HepG2 (cell line): ENCODE measurements around the gene KCNAB2. TPM values are rescaled to one million over a fixed set of nuclear protein-coding genes. Genes with fewer than 3 reads are reported as not detected.

Experiments
- BRF2 ChIP-seq: sonication (generic); formaldehyde crosslinking; IDR thresholded peaks from 2 replicates; pipeline ENCODE4 v1.8.1; 2022; ENCODE audit warnings: mild to moderate bottlenecking, missing genetic modification reagents
- CBX2 ChIP-seq, 2 experiments: fragments of 200-600 bp in 1 of 2; sonication (generic); formaldehyde crosslinking in 1 of 2; IDR thresholded peaks; 2 replicates each; pipeline versions ENCODE4 v1.7.0 to v1.8.1; 2018 to 2022; ENCODE audit warnings: low read depth in 2 of 2, low read length in 1 of 2, mild to moderate bottlenecking in 1 of 2, missing genetic modification reagents in 1 of 2
- ELF4 ChIP-seq: sonication (generic); formaldehyde crosslinking; IDR thresholded peaks from 2 replicates; pipeline ENCODE4 v1.5.0; 2020; ENCODE audit warnings: missing genetic modification reagents, mild to moderate bottlenecking, moderate library complexity, borderline replicate concordance
- FOSL1 ChIP-seq: sonication (generic); formaldehyde crosslinking; IDR thresholded peaks from 2 replicates; pipeline ENCODE4 v1.9.0; 2021; ENCODE audit warnings: missing genetic modification reagents, borderline replicate concordance
- FOXM1 ChIP-seq: sonication (generic); formaldehyde crosslinking; IDR thresholded peaks from 2 replicates; pipeline ENCODE4 v1.5.0; 2020; ENCODE audit warnings: missing genetic modification reagents
- KLF12 ChIP-seq: sonication (generic); formaldehyde crosslinking; IDR thresholded peaks from 2 replicates; pipeline ENCODE4 v1.4.0; 2020; ENCODE audit warnings: missing genetic modification reagents, borderline replicate concordance
- POLR2AphosphoS2 ChIP-seq: IDR thresholded peaks from 2 replicates; pipeline ENCODE4 v1.6.1; 2011; ENCODE audit warnings: low read depth, low read length, improper control_type of control experiment
- PREB ChIP-seq: sonication (generic); formaldehyde crosslinking; IDR thresholded peaks from 2 replicates; pipeline ENCODE4 v1.4.0; 2020; ENCODE audit warnings: missing genetic modification reagents
- TP53 ChIP-seq: sonication (generic); formaldehyde crosslinking; conservative IDR thresholded peaks from 2 replicates; pipeline ENCODE4 v1.4.0; 2020; ENCODE audit warnings: missing genetic modification reagents
- ZNF318 ChIP-seq: sonication (generic); formaldehyde crosslinking; IDR thresholded peaks from 2 replicates; pipeline ENCODE4 v1.4.0; 2020; ENCODE audit warnings: mild to moderate bottlenecking, missing genetic modification reagents
- polyA plus RNA-seq, 8 experiments: library from polyadenylated mRNA; depleted of rRNA in 3 of 8; stranded (reverse) in 7 of 8; unstranded in 1 of 8; fragments of >200 nt; fragmentation: Illumina TruSeq in 4 of 8; extraction: Trizol in 4 of 8; gene quantifications; 2 replicates each; pipeline versions ENCODE4 v1.2.1 to v1.2.3, GENCODE V29; 2011 to 2016; ENCODE audit warnings: low read depth in 4 of 8, missing spikeins in 1 of 8, mixed read lengths in 1 of 8; ENCODE audit not compliant: insufficient read depth in 1 of 8
- total RNA-seq, 5 experiments: library from RNA; depleted of rRNA; stranded (reverse); fragments of >200 nt; fragmentation: Illumina TruSeq; extraction: Trizol; gene quantifications; 2 replicates each; pipeline ENCODE4 v1.2.3, GENCODE V29; 2016; ENCODE audit warnings: low read depth in 1 of 5
- TF ChIP-seq, protein P1 (sequence below): sonication (generic); formaldehyde crosslinking; IDR thresholded peaks from 2 replicates; pipeline ENCODE4 v1.4.0; 2020; ENCODE audit warnings: mild to moderate bottlenecking, low read depth, missing genetic modification reagents
- TF ChIP-seq, protein P2 (sequence below): sonication (generic); formaldehyde crosslinking; IDR thresholded peaks from 2 replicates; pipeline ENCODE4 v1.9.0; 2021; ENCODE audit warnings: missing genetic modification reagents, borderline replicate concordance

KCNAB2 gene
- total and polyA plus RNA-seq, 2 of the 13 experiments (the other 11 are each of a cell fraction or from before 2014, with no cell fraction given): 6.2 to 8.8 TPM

GRCh38 chr1:6026095-6026809, 19.4 kb upstream of the KCNAB2 start (continued):
- TF ChIP-seq KLF12 (CRISPR knock-in tag): 0 out of 2 replicates have a peak, but pooled peaks have one; percentile 79
- TF ChIP-seq, protein P1, sequence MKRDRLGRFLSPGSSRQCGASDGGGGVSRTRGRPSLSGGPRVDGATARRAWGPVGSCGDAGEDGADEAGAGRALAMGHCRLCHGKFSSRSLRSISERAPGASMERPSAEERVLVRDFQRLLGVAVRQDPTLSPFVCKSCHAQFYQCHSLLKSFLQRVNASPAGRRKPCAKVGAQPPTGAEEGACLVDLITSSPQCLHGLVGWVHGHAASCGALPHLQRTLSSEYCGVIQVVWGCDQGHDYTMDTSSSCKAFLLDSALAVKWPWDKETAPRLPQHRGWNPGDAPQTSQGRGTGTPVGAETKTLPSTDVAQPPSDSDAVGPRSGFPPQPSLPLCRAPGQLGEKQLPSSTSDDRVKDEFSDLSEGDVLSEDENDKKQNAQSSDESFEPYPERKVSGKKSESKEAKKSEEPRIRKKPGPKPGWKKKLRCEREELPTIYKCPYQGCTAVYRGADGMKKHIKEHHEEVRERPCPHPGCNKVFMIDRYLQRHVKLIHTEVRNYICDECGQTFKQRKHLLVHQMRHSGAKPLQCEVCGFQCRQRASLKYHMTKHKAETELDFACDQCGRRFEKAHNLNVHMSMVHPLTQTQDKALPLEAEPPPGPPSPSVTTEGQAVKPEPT (CRISPR knock-in tag): no peak
- no peak for TF ChIP-seq POLR2AphosphoS2
- no peak for TF ChIP-seq CBX2 (IDR thresholded peaks at IDR 0.05; ENCODE audit: low read depth, low read length)
- no peak for TF ChIP-seq CBX2 (CRISPR knock-in tag; IDR thresholded peaks at IDR 0.05; ENCODE audit: low read depth)
- TF ChIP-seq FOXM1 (CRISPR knock-in tag): no peak
- TF ChIP-seq FOSL1 (CRISPR knock-in tag): no peak
- TF ChIP-seq ELF4 (CRISPR knock-in tag): no peak
- no peak for TF ChIP-seq ZNF318
- TF ChIP-seq PREB (CRISPR knock-in tag): no peak
- no peak for TF ChIP-seq BRF2 (CRISPR knock-in tag)
- TF ChIP-seq, protein P2, sequence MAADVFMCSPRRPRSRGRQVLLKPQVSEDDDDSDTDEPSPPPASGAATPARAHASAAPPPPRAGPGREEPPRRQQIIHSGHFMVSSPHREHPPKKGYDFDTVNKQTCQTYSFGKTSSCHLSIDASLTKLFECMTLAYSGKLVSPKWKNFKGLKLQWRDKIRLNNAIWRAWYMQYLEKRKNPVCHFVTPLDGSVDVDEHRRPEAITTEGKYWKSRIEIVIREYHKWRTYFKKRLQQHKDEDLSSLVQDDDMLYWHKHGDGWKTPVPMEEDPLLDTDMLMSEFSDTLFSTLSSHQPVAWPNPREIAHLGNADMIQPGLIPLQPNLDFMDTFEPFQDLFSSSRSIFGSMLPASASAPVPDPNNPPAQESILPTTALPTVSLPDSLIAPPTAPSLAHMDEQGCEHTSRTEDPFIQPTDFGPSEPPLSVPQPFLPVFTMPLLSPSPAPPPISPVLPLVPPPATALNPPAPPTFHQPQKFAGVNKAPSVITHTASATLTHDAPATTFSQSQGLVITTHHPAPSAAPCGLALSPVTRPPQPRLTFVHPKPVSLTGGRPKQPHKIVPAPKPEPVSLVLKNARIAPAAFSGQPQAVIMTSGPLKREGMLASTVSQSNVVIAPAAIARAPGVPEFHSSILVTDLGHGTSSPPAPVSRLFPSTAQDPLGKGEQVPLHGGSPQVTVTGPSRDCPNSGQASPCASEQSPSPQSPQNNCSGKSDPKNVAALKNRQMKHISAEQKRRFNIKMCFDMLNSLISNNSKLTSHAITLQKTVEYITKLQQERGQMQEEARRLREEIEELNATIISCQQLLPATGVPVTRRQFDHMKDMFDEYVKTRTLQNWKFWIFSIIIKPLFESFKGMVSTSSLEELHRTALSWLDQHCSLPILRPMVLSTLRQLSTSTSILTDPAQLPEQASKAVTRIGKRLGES: peak; percentile 92; the same call in 1 of the 2 replicates
- 0 out of 2 replicates have a peak, but pooled peaks have one; percentile 21 for TF ChIP-seq TP53 (CRISPR knock-in tag)
